ENCODE measurements around the gene SKIC3. TPM values are rescaled to one million over a fixed set of nuclear protein-coding genes. Genes with fewer than 3 reads are reported as not detected.

The SKIC3 gene
- total and polyA plus RNA-seq, 2 experiments from 2014 or later: 36.0 to 93.3 TPM

DNA sequence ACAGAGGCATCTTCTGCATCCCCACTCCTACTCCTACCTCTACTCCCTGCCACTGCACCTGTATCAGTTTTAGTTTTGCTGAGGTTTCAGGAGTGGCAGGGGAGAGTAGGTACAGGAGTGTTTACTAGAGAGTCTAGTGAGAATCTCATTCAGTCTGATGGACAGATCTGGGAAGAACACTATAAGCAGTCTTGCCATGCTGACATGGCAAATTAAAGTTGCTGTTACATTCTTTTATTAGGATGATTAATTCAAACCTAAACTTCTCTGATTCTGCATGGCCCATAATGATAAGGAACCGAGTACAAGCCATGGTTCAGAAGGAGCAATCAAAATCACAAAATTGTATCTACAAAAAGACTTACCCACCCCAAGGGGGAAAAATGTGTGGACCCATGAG lies 7.5 kb upstream of the SKIC3 start:
- H3K27me3 ChIP-seq: no peaks in the 10 kb centered on the region
- H3K4me1 ChIP-seq (ENCODE audit: insufficient read depth): no peaks in the 10 kb centered on the region
- H3K4me2 ChIP-seq: no peak overlapping the region

DNA sequence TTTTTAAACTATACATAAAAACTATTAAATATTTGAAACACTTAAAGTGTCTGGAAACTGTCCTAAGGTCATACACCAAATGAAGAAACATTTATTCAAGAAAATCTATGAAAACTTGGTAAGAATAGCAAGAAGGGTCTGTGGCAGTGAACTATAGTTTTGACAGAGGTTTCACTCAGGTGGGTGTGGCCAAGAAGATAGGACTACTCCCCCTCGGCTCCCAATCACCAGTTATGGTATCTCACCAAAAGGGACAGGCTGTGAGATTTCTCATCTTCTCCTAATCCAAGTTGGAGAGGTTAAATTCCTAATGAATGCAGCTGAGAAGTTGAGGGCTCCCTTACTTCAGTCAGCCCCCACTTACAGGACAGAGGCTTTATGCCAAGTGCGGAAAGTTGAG lies 3.1 kb upstream of the SKIC3 start:
- H3K4me1 ChIP-seq (ENCODE audit: insufficient read depth): peaks cover 7% of the 10 kb centered on the region
- no peak overlapping the region for H3K4me2 ChIP-seq
- no peaks in the 10 kb centered on the region for H3K36me3 ChIP-seq (replicated peaks; ENCODE audit: insufficient read depth, low read depth)
- TF ChIP-seq EZH2 (IDR thresholded peaks at IDR 0.05; ENCODE audit: borderline replicate concordance) (no peak), EZH2phosphoT487 (IDR thresholded peaks at IDR 0.05; ENCODE audit: low read depth, severe bottlenecking, unreplicated experiment) (no peak)
- no peak overlapping the region for H2AFZ ChIP-seq
- H3K9me3 ChIP-seq (ENCODE audit: low read depth): no peaks in the 10 kb centered on the region
- H3K4me3 ChIP-seq: no peak overlapping the region
- H3K27me3 ChIP-seq: no peaks in the 10 kb centered on the region
- WGBS (ENCODE audit: low lambda C conversion rate, missing lambda C conversion rate): 91% methylated on average over 2 of the region's 2 CpGs
- H3K27ac ChIP-seq: no peak overlapping the region
- DNase-seq (ENCODE audit: low spot score): no peak
- no peaks in the 10 kb centered on the region for H4K20me1 ChIP-seq (ENCODE audit: insufficient read depth, poor library complexity, severe bottlenecking)
- peaks cover 54% of the 10 kb centered on the region for H3K79me2 ChIP-seq
- no peaks in the 10 kb centered on the region for H3K9me2 ChIP-seq (replicated peaks; ENCODE audit: insufficient read depth)

More for the DNA sequence above, 7.5 kb upstream of the SKIC3 start:
- Histone ChIP-seq H4K20me1 (ENCODE audit: insufficient read depth, poor library complexity, severe bottlenecking) (no peaks in the 10 kb centered on the region), H3K36me3 (replicated peaks; ENCODE audit: insufficient read depth, low read depth) (no peaks in the 10 kb centered on the region), H3K27ac (no peak overlapping the region), H3K9me2 (replicated peaks; ENCODE audit: insufficient read depth) (no peaks in the 10 kb centered on the region), H3K79me2 (peaks cover 29% of the 10 kb centered on the region), H3K9me3 (ENCODE audit: low read depth) (no peaks in the 10 kb centered on the region), H2AFZ (no peak overlapping the region), H3K4me3 (no peak overlapping the region)
- WGBS (ENCODE audit: low lambda C conversion rate, missing lambda C conversion rate): 95% methylated on average over 1 of the region's 1 CpG
- no peak for DNase-seq (ENCODE audit: low spot score)
- no peak for TF ChIP-seq EZH2 (IDR thresholded peaks at IDR 0.05; ENCODE audit: borderline replicate concordance)
- TF ChIP-seq, protein P1, sequence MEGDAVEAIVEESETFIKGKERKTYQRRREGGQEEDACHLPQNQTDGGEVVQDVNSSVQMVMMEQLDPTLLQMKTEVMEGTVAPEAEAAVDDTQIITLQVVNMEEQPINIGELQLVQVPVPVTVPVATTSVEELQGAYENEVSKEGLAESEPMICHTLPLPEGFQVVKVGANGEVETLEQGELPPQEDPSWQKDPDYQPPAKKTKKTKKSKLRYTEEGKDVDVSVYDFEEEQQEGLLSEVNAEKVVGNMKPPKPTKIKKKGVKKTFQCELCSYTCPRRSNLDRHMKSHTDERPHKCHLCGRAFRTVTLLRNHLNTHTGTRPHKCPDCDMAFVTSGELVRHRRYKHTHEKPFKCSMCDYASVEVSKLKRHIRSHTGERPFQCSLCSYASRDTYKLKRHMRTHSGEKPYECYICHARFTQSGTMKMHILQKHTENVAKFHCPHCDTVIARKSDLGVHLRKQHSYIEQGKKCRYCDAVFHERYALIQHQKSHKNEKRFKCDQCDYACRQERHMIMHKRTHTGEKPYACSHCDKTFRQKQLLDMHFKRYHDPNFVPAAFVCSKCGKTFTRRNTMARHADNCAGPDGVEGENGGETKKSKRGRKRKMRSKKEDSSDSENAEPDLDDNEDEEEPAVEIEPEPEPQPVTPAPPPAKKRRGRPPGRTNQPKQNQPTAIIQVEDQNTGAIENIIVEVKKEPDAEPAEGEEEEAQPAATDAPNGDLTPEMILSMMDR (IDR thresholded peaks at IDR 0.05; ENCODE audit: poor library complexity): no peak
- no peak for TF ChIP-seq EZH2phosphoT487 (IDR thresholded peaks at IDR 0.05; ENCODE audit: low read depth, severe bottlenecking, unreplicated experiment)

DNA sequence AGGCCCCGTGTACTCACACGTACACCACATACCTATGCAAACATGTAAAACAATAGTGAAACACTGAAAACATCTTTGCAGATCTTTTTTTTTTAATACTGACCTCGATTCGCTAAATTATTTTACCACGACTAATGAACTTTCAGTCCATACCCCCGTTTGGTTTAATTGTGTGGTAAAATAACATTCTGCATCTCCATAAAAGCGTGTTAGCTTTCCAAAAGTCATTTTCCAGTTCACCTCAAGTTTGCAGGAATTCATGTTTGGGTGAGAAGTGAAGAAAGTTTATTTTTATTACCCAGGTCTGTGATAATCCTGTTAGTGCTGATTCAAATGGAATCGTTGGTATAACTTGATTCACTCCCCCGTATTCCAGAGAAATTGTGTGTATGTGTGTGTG lies 776 bp upstream of the SKIC3 start:
- no peaks in the 10 kb centered on the region for H3K27me3 ChIP-seq
- H3K9me2 ChIP-seq (replicated peaks; ENCODE audit: insufficient read depth): no peaks in the 10 kb centered on the region
- H2AFZ ChIP-seq: peak overlapping the region; percentile 86
- peaks cover 70% of the 10 kb centered on the region for H3K79me2 ChIP-seq
- H3K4me3 ChIP-seq: peak overlapping the region; percentile 56
- peaks cover 7% of the 10 kb centered on the region for H3K4me1 ChIP-seq (ENCODE audit: insufficient read depth)
- WGBS (ENCODE audit: low lambda C conversion rate, missing lambda C conversion rate): 2% methylated on average over 9 of the region's 9 CpGs
- peak overlapping the region; percentile 72 for H3K27ac ChIP-seq
- peak overlapping the region; percentile 89 for H3K4me2 ChIP-seq
- H3K9me3 ChIP-seq (ENCODE audit: low read depth): no peaks in the 10 kb centered on the region
- H4K20me1 ChIP-seq (ENCODE audit: insufficient read depth, poor library complexity, severe bottlenecking): no peaks in the 10 kb centered on the region
- TF ChIP-seq EZH2phosphoT487 (IDR thresholded peaks at IDR 0.05; ENCODE audit: low read depth, severe bottlenecking, unreplicated experiment) (no peak), EZH2 (IDR thresholded peaks at IDR 0.05; ENCODE audit: borderline replicate concordance) (no peak)
- TF ChIP-seq, protein P1 (IDR thresholded peaks at IDR 0.05; ENCODE audit: poor library complexity): no peak
- H3K36me3 ChIP-seq (replicated peaks; ENCODE audit: insufficient read depth, low read depth): no peaks in the 10 kb centered on the region
- no peak for DNase-seq (ENCODE audit: low spot score)

DNA sequence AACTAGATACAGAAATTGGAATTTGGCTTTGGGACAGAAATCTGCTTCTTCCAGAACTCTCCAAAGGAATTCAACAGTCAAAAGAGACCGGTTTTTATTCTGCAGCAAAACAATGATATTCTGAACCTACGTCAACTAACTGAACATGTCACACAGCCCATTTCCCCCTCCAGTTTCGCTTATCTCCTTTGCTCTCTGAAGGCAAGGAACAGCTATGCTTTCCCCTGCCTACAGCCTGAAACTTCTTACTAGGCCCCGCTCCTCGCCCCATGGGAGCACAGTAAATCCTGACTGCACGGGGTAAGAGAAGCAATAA lies 488 bp downstream of the SKIC3 start:
- peak overlapping the region; percentile 75 for H3K4me2 ChIP-seq
- no peaks in the 10 kb centered on the region for H3K9me3 ChIP-seq (ENCODE audit: low read depth)
- peak overlapping the region; percentile 78 for H3K27ac ChIP-seq
- H3K79me2 ChIP-seq: peaks cover 66% of the 10 kb centered on the region
- H3K27me3 ChIP-seq: no peaks in the 10 kb centered on the region
- TF ChIP-seq EZH2phosphoT487 (IDR thresholded peaks at IDR 0.05; ENCODE audit: low read depth, severe bottlenecking, unreplicated experiment) (no peak), EZH2 (IDR thresholded peaks at IDR 0.05; ENCODE audit: borderline replicate concordance) (no peak)
- TF ChIP-seq, protein P1 (IDR thresholded peaks at IDR 0.05; ENCODE audit: poor library complexity): no peak
- no peaks in the 10 kb centered on the region for H4K20me1 ChIP-seq (ENCODE audit: insufficient read depth, poor library complexity, severe bottlenecking)
- peak overlapping the region; percentile 53 for H3K4me3 ChIP-seq
- H3K4me1 ChIP-seq (ENCODE audit: insufficient read depth): peaks cover 7% of the 10 kb centered on the region
- WGBS (ENCODE audit: low lambda C conversion rate, missing lambda C conversion rate): 0% methylated on average over 6 of the region's 6 CpGs
- H3K36me3 ChIP-seq (replicated peaks; ENCODE audit: insufficient read depth, low read depth): no peaks in the 10 kb centered on the region
- no peaks in the 10 kb centered on the region for H3K9me2 ChIP-seq (replicated peaks; ENCODE audit: insufficient read depth)
- no peak for DNase-seq (ENCODE audit: low spot score)
- peak overlapping the region; percentile 76 for H2AFZ ChIP-seq

Measured in hepatocyte (in vitro differentiated cells).